Pons (tissue), 1 donor: ENCODE data around the gene ZDHHC8.

Experiments used
- DNase-seq: peaks from one replicate; pipeline ENCODE4 v3.0.0-alpha.2; 2016; ENCODE audit warnings: low spot score

ZDHHC8 gene

GRCh38 chr22:20114506-20115475 lies 16.8 kb upstream of the ZDHHC8 start:
- no peak for DNase-seq

- DNase-seq, result no peak
Measured at GRCh38 chr22:20115691-20116375, 15.8 kb upstream of the ZDHHC8 start, which contains the start of gene RANBP1. RANBP1 (plus strand) TSS chr22:20116104; CDS start chr22:20116185, 81 bp downstream.

DNA sequence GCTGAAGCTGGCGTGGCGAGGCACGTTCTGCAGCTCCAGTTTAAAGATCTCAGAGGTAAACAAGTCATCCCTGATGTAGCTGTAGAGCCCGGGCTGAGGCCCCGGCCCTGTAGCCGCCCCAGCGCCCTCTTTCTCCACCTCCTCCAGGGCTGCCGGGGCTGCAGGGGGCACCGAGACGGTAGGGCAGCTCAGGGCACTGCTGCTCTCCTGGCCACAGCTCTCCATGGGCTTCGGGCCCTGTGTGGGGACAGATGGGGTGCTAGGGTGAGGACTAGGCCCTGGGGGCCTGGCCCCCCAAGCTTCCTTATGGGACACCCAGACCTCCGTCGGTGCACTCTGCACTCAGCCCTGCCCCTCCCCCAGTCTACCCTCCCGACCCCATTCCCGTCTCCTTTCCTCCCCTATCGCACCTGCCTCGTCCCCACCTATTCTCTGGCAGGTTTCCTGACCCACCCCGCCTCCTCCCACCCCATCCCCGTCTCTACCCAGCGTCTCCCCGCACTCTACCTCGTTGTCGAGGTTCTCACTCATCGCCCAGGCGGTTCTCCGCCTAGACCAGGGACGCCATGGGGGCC lies 15.1 kb upstream of the ZDHHC8 start:
- DNase-seq, result no peak

GRCh38 chr22:20116951-20117632 lies 14.5 kb upstream of the ZDHHC8 start, which contains the start of gene TRMT2A:
TRMT2A (minus strand) TSS chr22:20117226; CDS start chr22:20116906, 320 bp downstream.
- peak; percentile 95 for DNase-seq

- no peak for DNase-seq
Measured at GRCh38 chr22:20117633-20118299, 13.8 kb upstream of the ZDHHC8 start.

DNA sequence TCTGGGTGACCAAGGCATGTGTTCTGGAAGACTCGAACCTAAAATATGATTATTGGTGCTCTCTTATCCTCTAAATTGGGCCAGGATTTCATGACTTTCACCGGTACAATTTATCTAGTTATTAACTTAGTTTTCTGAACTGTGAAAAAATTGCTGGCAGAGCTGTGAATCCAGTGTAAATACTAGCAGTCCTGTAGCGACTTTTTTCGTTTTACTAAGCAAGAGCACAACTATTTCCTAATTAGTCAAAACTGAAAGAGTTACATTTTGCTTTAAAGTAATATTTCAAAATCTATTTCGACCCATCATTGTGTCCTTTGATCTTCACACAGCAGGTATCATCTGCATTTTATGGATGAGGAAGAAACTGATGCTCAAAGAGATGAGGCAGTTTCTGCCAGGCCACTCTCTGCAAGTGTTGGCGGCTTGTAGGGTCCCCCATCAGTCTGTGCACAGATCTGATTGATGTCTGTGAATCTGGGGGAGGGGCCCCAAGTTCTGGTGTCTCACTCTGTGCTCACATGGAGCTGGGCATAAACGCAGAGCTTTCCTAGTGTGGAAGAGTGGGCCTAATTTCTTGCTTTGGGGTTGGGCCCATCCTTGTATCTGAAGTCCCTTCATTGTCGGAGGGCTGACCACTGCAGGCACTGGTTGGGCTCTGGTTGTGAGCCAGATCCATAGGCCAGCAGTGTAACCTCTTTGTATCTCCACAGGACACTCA lies 13.1 kb upstream of the ZDHHC8 start:
- no peak for DNase-seq

DNA sequence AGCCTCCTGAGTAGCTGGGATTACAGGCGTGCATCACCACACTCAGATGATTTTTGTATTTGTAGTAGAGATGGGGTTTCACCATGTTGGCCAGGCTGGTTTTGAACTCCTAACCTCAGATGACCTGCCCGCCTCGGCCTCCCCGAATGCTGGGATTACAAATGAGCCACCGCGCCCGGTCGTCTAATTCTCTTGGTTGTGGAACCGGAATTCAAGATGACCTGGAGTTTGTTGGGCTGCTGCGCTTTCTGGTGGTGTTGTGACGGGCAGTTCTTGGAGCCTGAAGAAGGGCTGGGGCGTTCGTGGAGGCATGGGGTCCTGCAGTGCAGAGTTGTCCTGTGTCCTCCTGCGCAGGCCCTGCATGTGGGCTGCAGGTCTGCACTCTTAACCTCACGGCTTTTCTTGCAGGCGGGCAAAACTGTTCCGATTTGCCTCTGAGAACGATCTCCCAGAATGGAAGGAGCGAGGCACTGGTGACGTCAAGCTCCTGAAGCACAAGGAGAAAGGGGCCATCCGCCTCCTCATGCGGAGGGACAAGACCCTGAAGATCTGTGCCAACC lies 9.7 kb upstream of the ZDHHC8 start:
- DNase-seq, result no peak

DNA sequence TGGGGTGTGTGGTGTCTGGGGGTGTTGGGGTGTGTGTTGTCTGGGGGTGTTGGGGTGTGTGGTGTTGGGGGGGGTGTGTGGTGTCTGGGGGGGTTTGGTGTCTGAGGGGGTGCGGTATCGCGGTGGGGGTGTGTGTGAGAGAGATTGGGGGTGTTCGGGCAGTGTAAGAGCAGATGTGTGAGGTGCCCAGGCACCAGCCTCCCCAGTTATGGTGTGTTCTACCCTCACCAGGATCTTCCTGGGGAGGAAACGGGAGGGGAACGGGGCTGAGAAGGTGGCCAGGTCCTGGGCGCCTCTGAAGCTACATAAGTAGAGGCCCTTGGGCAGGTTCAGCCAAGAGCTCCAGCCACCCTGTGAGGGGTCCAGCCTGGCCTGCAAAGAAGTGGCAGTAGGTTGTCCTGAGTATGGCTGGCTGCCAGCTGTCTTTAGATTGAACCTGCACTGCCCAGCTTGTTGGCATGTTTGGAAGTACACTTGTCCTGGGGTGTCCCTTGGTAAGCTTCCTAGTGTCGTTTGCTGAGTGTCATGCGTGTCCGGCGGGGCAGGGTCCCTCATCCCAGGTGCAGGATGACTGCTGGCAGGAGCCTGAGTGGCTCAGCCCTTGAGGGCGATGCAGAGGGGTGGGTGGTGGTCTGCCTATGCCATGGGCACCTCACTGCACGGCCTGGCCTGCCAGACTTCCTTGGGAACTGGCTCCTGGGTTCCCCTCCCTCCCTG lies 8.1 kb upstream of the ZDHHC8 start:
- no peak for DNase-seq

DNA sequence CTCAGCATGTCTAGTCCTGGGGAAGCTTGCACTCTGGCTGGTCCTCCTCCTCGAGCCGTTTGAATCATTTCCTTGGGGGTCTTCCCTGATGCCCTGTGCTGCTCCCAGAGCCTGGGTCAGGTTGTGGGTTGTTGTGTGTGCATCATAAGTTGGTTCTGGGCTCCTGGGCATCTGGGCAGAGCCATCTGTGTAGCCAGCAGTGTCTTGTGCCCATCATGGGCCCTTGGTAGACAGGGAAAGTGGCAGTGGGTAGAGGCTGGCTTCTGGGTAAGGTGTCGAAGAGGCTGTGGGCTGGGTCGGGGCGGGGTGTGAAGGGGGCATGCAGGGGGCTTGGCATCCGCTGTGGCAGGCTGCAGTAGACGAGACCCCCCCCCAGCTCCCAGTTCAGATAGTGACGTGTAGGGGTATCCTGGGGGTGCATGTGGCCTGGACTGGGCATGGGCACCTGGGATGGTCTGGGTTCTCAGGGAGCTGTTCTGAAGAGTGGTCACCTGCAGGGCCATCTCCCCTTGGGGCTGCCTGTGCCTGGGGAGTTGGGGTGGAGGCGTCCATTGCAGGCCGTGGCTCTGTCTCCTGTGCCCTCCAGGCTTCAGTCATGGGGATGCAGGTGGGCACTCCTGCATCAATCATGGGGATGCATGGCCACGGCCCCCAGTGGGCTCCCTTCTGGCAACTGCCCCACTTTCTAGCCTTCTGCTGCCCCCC lies 7.4 kb upstream of the ZDHHC8 start:
- no peak for DNase-seq

DNA sequence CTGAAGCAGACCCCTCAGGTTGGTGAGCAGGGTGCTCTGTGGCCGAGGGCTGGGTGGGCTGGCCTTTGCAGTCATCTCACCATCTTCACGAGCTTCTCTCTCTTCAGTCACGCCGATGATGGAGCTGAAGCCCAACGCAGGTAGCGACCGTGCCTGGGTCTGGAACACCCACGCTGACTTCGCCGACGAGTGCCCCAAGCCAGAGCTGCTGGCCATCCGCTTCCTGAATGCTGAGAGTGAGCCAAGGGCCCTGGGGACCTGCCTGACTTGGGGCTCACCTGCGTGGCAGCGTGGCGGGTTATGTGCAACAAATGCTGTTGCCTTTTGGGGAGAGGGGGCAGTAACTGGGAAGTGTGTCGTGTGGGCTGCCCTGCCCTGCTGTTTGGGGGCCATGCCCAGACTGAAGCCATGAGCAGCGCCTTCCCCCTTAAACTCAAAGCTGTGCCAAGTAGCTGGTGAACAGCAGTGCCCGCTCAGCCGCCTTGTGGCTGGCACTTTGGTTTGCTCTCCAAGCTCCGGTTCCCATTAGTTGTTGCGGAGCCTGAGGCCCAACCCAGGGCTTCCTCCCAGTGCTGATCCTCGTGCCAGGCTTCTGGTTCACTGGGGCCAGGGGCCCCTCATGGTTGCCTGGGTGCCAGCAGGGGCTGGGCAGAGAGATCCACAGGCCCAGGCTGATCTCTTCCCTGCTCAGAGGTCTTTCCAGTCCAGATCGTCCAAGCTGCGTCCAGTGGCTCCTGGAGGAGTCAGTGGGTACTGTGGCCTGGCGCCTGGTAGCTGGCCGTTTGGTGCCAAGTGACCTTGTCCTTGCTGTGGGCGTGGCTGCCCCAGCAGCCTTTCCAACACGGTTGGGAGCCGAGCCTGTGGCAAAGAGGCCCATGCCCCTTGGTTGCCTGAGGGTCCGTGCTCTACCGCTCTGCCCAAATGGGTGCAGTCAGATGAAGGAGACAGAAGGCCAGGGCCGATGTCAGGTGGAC lies 6.1 kb upstream of the ZDHHC8 start:
- DNase-seq, result no peak

GRCh38 chr22:20126284-20127029 lies 5.1 kb upstream of the ZDHHC8 start:
- no peak for DNase-seq

- DNase-seq, result no peak
Measured at GRCh38 chr22:20127318-20127868, 4.2 kb upstream of the ZDHHC8 start.

DNA sequence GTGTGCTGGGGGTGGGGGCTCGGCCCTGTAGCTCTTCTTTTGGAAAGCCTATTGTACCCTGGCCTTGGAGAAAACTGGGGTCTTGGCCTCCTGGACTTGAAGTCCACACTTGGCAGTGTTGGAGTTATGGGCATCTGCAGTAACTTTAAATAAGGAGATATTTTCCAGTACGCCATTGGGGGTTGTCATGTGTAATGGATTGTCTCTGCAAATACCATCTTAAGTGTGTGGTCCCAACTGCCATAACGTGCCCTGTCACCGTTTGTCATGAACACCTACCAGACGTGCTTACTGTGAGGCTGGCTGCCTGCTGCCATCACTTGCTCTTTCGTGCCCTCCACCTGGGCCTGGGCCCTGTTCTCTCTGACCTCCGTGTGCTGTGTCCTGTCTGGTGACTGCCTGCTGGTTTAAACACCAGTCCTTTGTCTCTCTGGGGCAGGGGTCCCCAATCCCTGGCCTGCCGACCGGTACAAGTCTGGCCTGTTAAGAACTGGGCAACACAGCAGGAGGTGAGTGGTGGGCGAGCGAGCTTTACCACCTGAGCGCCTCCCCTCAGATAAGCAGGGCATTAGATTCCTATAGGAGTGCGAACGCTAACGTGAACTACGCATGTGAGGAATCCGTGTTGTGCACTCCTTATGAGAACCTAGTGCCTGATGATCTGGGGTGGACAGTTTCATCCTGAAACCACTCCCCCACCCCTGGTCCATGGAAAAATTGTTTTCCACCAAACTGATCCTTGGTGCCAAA lies 3.6 kb upstream of the ZDHHC8 start:
- no peak for DNase-seq

DNA sequence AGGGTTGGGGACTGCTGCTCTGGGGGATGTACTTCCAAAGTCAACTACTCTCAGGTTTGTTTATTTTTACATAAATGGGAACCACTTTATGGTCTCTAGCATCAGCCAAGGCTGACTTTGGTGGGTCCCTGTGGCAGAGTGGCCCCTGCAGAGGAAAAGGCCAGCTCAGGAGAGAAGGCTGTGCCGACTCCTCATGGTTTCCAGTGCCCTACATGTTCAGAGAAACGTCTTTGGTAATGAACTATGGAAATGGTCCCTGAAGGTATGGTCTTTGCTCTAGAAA lies 3.0 kb upstream of the ZDHHC8 start:
- DNase-seq, result no peak

DNA sequence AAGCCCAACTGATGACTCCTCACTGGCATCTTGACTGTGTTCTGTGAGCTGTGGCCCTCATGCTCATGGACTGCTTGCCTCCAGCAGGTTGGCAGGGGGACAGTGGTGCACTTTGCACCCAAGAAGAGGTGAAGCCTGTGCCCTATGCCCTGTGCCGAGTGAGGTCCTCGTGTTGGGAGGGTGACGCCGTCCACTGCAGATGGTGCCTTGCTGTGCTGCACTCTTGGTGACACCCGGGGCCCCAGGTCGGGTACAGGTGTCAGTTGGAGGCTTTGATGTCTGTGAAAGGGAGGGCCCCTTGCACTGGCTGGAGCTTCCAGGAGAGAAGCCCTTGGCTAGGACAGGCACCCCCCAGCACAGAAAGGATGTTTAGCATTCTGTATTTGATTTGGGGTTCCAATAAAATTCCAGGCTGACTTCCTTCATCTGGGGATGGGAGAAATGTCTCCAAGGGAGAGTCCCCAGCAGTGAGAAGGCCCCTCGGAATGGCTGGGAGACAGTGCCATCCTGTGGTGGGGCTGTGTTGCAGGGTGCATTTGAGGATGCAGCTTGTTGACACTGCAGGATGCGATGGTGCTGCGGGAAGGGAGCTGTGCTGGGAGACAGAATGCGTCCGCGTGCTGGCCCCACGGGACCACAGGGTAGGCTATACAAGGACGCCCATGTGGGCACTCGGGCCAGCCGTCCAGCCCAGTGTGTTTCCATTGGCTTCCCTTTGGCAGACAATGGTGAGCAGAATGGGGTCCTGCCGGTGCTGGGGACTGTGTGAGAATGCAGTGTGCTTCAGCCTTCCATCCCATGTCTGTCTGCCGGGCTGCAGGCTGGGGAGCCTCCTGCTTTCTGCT lies 2.5 kb upstream of the ZDHHC8 start:
- no peak for DNase-seq

DNA sequence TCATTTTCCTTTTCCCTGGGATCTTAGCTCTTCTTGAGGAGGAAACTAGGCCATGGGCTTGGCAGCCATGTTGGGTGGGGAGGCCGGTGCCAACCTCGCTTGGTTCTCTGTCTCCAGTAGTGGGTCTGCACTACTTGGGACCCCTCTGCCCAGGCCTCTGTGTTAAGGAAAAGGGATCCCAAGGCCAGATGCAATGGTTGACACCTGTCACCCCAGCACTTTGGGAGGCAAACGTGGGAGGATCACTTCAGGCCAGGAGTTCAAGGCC lies 1.9 kb upstream of the ZDHHC8 start:
- no peak for DNase-seq
